Measurements from ENCODE around the gene RBM3. TPM values are rescaled to one million over a fixed set of nuclear protein-coding genes. Genes with fewer than 3 reads are reported as not detected.

RBM3 gene
- 293 to 598 TPM (median 332 TPM) in 5 replicates for total RNA-seq (2022; extraction: Qiagen RNA extraction; ENCODE audit: low read depth)

DNA sequence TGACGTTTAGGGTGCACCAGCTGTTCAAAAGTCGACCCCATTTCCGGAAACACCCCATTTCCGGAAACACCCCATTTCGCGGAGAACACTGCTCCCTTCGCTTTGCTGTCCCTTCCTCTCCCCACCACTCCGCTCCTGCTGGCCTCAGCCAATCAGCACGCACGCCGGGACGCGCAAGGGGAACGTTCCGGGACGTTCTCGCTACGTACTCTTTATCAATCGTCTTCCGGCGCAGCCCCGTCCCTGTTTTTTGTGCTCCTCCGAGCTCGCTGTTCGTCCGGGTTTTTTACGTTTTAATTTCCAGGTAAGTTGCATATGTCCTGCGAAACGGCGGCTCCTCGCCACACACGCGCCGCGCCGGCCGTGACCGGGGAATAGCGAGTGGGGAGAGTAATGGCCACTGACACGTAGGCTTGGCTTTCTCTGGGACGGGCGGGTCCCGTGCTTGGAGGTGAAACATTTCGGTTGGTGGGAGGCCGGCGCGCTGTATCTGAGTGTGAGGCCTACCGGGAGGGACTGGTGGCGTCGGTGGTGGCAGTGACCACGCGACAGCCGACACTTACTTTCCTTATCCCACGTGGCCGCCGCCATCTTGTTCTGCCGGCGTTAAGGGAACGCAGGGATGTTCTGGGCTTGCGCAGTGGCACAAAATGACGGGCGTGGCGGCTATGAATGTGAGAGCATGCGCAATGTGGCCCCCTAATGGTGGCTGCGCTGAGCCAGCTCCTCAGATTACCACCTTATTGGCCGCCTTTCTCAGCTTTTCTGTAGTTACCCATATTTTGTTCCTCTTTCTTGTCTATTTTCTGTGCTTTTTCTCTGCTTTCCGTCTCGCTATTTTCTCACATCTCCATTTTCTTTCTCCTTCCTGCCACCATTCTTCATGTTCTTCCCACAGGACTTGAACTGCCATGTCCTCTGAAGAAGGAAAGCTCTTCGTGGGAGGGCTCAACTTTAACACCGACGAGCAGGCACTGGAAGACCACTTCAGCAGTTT, at the start of gene RBM3:
Gene RBM3, plus strand, starts transcription at position 215 of the 997 bp plus-strand sequence. Its CDS starts 697 bp downstream, at position 912.

DNA sequence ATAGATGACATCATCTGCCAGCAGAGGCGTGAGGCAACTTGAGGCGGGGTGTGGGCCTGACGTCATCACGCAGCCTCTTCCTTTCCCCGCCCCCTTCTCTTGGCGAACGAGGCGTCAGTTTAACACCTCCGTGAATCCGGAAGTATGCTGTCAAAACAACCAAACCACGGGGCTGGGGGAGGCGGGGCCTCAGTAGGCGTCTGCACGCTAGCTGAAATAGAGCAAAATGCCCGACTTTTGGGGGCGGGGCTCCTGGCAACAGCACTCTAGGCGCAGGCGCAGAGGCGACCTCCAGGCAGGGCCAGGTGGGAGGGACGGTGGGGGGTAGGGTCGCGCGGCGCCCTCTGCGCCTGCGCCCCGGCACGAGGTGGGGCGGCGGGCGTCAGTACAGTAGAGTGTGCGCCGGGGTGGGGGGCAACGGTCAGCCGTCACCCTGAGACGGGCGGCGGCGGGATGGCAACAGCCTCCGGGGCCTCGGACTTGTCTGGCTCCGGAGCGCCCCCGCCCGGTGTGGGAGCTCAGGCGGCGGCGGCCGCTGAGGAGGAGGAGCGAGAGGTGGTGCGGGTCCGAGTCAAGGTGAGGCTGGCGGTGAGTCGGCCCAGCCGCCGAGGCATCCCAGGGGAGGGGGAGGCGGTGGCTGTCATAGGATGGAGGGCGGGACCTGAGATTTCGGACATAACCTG, 34.8 kb upstream of the RBM3 start, which contains the start of gene TBC1D25:
Gene TBC1D25, plus strand, starts transcription at position 370 of the 683 bp plus-strand sequence. Its CDS starts 84 bp downstream, at position 454.

DNA sequence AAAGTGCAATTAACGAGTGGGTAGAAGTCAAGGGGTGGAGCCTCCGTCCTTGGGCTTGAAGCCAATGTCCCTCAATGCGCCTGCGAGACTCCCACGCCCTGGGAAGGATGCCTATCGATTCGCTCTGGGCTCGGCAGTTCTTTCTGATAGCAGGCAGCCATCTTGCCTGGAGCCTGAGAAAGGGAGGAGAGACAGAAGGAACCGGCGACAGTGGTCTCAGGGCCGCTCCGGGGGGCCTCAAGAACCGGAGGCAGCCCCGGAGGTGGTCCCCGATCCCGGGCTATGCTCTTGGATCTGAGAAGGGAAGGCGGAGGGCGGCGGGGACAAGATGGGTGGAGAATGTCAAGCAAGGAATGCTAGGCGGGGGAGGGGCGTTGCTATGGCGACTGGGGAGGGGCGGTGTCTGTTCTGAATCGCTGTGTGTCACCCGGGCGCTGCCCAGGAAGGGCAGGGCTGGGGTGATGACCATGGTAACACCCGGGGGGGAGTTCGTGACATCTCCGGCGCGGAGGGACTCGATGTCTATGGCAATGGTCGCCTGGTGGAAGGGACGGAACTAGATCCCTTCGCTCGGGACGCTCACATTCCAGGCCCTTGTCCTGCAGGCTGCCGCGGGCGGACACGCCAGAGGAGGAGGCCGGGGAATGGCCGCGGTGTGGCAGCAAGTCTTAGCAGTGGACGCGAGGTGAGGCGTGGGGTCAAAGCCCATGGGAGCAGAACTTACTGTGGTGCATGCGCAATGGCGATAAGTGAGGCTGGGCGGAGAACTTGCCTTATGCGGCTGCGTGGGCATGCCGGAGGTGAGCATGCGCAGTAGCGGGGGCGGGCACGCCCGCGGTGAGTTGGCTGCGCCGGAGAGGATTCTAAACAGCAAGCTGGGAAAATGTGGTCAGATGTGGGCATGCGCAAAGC, 23.3 kb downstream of the RBM3 start, which contains the start of gene WDR13:
Gene WDR13, plus strand, starts transcription at position 140 of the 912 bp plus-strand sequence. Its CDS starts 505 bp downstream, at position 645.

Other genes starting within 250 kb of the RBM3 start
- gene SSX3, start 217.8 kb upstream of the RBM3 start, total RNA-seq (2022; extraction: Qiagen RNA extraction; ENCODE audit: low read depth): not detected in 5 replicates
- gene SSX4, start 190.9 kb upstream of the RBM3 start, total RNA-seq (2022; extraction: Qiagen RNA extraction; ENCODE audit: low read depth): not detected in 5 replicates
- not detected in 5 replicates for gene SSX4B, start 162.5 kb upstream of the RBM3 start, total RNA-seq (2022; extraction: Qiagen RNA extraction; ENCODE audit: low read depth)
- gene SLC38A5, start 104.2 kb upstream of the RBM3 start, total RNA-seq (2022; extraction: Qiagen RNA extraction; ENCODE audit: low read depth): 0.10 to 0.44 TPM (median 0.39 TPM) in 5 replicates
- 67.1 to 74.5 TPM (median 72.5 TPM) in 5 replicates for gene FTSJ1, start 98.3 kb upstream of the RBM3 start, total RNA-seq (2022; extraction: Qiagen RNA extraction; ENCODE audit: low read depth)
- gene PORCN, start 65.5 kb upstream of the RBM3 start, total RNA-seq (2022; extraction: Qiagen RNA extraction; ENCODE audit: low read depth): 15.2 to 19.4 TPM (median 17.0 TPM) in 5 replicates
- gene EBP, start 52.7 kb upstream of the RBM3 start, total RNA-seq (2022; extraction: Qiagen RNA extraction; ENCODE audit: low read depth): 138 to 148 TPM (median 144 TPM) in 5 replicates
- 10.6 to 11.8 TPM (median 10.7 TPM) in 5 replicates for gene TBC1D25, start 34.8 kb upstream of the RBM3 start, total RNA-seq (2022; extraction: Qiagen RNA extraction; ENCODE audit: low read depth)
- 60.5 to 73.7 TPM (median 65.5 TPM) in 5 replicates for gene WDR13, start 23.0 kb downstream of the RBM3 start, total RNA-seq (2022; extraction: Qiagen RNA extraction; ENCODE audit: low read depth)
- gene WAS, start 109.3 kb downstream of the RBM3 start, total RNA-seq (2022; extraction: Qiagen RNA extraction; ENCODE audit: low read depth): 0.09 to 0.39 TPM (median 0.18 TPM) in 5 replicates
- gene SUV39H1, start 122.2 kb downstream of the RBM3 start, total RNA-seq (2022; extraction: Qiagen RNA extraction; ENCODE audit: low read depth): 21.1 to 23.8 TPM (median 21.9 TPM) in 5 replicates
- gene GLOD5, start 187.3 kb downstream of the RBM3 start, total RNA-seq (2022; extraction: Qiagen RNA extraction; ENCODE audit: low read depth): not detected in 5 replicates
- not detected in 5 replicates for gene GATA1, start 212.1 kb downstream of the RBM3 start, total RNA-seq (2022; extraction: Qiagen RNA extraction; ENCODE audit: low read depth)
- gene HDAC6, start 227.6 kb downstream of the RBM3 start, total RNA-seq (2022; extraction: Qiagen RNA extraction; ENCODE audit: low read depth): 25.5 to 31.5 TPM (median 30.2 TPM) in 5 replicates